K562 (cell line): ENCODE measurements around the gene AMDHD2.

ENCODE experiments used
- HDAC1 ChIP-seq, 2 experiments: fragments of 450-650 bp; IDR thresholded peaks; 2 replicates each; pipeline ENCODE4 v1.6.1; 2016 to 2017; ENCODE audit warnings: inconsistent platforms in 1 of 2, mild to moderate bottlenecking in 1 of 2, moderate library complexity in 1 of 2
- KLF13 ChIP-seq: fragments of 450-650 bp; IDR thresholded peaks from 2 replicates; pipeline ENCODE4 v1.6.1; 2016; ENCODE audit warnings: missing genetic modification characterization, low read depth, mild to moderate bottlenecking, missing compliant biosample characterization, moderate library complexity, borderline replicate concordance
- NFXL1 ChIP-seq: fragments of 450-650 bp; formaldehyde crosslinking; IDR thresholded peaks from 2 replicates; pipeline ENCODE4 v1.4.0; 2021; ENCODE audit warnings: mild to moderate bottlenecking
- PHF8 ChIP-seq: fragments of 200-600 bp; sonication (generic); IDR thresholded peaks from 2 replicates; pipeline ENCODE4 v1.6.1; 2012; ENCODE audit warnings: mixed run types, mild to moderate bottlenecking, inconsistent platforms, low read length, moderate library complexity, borderline replicate concordance
- TCF7 ChIP-seq: sonication (generic); IDR thresholded peaks from 2 replicates; pipeline ENCODE4 v1.6.1; 2016; ENCODE audit warnings: antibody characterized with exemption, borderline replicate concordance

GRCh38 chr16:2512735-2513404 lies 7.3 kb upstream of the AMDHD2 start:
- TF ChIP-seq HDAC1 (IDR thresholded peaks at IDR 0.05) (no peak), KLF13 (no peak), PHF8 (no peak), NFXL1 (no peak), TCF7 (no peak)
